Fibroblast of skin of left quadriceps (primary cell): Measurements from ENCODE around the gene TEAD3.

ENCODE experiments used
- DNase-seq, 2 experiments: peaks; one replicate each; pipeline ENCODE4 v3.0.0-alpha.2; 2013; ENCODE audit warnings: low read depth in 2 of 2

The TEAD3 gene

GRCh38 chr6:35475573-35475972 lies 21.3 kb downstream of the TEAD3 start:
- DNase-seq = no peak

- DNase-seq = no peak
Measured at GRCh38 chr6:35474942-35475570, 21.8 kb downstream of the TEAD3 start.

DNA sequence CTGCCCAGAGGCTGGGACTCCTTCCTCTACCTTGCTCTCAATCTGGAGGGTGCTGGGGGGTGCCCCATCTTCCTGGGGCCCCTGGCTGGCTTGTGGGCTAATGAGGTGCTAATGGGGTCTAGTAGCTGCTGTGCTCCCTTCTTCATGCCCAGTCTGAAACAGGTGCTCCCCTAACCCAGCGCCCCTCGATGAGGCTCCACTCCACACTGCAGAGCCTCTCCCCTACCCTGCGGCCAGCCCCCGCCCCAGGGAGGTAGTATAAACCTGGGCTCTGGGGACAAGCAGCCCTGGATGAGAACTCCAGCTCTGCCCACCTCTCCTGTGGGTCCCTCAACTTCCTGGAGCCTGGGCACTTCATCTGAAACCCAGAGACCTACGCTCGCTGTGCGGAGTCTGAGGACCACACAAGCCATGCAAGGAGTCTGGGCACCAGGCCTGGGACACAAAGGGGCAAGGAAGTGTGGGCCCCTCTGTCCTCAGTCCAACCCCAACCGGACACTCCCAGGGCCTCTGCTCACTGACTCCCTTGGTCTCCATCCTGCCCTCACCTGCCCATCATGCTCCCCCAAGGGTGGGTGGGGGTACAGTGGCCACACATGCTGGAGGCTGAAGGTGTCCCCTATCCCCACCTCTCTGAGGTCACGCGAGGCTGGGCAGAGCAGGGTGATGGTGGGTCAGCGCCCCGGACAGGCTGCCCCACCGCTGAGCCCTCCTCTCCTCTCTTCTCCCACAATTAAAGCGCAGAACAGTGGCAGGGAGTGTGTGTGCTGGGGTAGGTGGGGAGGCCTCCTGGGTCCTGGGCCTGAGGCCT lies 22.5 kb downstream of the TEAD3 start:
- no peak for DNase-seq

DNA sequence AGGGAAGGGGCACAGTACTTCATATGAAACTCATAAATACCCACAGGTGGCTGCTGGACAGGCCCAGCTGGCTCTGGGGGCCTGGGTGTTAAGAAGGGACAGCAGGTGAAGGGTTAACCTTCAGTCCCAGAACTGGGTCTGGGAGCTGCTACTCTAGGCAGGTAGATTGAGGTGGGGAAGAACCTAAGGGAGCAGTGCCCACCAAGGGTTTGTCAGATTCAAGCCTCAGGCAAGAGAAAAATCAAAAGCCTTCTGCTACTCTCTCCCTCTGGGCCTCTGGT lies 23.1 kb downstream of the TEAD3 start:
- DNase-seq = no peak

- no peak for DNase-seq
Measured at GRCh38 chr6:35473075-35473849, 23.6 kb downstream of the TEAD3 start.

DNA sequence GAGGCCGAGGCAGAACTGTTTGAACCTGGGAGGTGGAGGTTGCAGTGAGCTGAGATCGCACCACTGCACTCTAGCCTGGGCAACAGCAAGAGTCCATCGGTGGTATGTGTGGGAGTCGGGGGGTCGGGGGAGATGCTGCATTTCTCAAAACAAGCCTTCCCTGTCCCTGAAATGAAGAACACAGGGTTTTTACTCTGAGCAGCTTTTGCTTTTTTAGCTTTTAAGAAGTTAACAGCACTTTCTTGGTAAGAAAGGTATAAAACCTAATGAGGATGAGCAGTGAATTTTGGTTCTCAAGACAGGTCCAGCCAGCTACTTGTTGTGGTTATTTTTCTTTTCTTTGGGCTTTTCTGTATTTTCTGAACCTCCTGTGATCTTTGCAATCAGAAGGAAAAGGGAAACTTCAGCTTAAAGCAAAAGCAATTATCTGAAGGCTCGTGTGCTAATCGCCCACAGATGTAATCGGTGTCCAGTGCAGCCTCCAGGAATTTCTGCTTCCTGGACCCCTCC lies 25.0 kb downstream of the TEAD3 start:
- no peak for DNase-seq

DNA sequence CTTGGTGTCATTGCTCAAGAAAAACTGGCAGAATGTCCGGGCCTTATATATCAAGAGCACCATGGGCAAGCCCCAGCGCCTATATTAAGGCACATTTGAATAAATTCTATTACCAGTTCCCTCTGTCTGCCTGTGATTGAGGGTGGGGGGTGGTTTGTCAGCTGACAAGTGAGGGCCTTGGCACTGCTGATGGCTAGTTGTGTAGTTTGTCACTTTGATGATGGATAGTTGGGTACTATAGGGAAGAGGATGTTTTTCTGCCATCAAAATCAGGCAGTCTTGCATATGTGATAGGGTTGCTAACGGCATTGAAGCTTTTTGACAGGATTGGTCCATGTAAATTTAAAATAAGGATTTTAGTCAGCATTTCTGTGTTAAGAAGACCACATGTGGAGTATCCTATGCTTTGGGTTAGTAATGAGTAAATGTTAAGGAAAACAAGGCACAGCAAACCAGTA lies 26.2 kb downstream of the TEAD3 start:
- no peak for DNase-seq

DNA sequence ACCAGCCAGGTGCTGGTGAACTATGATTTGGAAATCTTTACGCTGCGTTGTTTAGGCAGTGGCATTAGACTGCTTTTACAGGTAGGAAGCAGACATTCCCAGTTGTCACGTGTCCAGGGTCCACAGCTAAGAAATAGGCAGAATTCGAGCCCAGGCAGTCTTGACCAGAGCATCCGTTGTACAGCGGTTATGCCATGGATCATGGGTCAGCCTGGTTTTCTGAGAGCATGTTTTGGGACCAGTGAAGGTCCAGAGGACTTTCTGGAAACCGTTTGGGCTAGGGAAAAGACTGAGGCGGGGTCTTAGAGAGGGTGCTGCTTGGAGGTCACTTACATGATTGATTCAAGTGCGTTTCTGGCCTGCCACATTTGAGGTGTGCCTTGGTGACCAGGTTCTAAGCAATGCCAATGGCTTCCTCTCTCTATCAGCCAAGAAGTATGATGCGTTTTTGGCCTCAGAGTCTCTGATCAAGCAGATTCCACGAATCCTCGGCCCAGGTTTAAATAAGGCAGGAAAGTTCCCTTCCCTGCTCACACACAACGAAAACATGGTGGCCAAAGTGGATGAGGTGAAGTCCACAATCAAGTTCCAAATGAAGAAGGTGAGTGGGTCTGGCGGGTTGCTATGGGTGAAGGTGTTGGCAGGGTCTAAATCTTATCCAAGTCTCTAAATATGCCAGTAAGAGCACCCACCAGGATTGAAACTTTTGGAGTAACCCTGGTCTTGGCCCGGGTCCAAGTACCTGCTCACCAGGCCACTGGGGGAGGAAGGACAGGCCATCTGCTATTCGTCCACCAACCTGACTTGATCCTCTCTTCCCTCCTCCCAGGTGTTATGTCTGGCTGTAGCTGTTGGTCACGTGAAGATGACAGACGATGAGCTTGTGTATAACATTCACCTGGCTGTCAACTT lies 26.9 kb downstream of the TEAD3 start:
- no peak for DNase-seq

GRCh38 chr6:35468980-35469750 lies 27.7 kb downstream of the TEAD3 start:
- DNase-seq = no peak

DNA sequence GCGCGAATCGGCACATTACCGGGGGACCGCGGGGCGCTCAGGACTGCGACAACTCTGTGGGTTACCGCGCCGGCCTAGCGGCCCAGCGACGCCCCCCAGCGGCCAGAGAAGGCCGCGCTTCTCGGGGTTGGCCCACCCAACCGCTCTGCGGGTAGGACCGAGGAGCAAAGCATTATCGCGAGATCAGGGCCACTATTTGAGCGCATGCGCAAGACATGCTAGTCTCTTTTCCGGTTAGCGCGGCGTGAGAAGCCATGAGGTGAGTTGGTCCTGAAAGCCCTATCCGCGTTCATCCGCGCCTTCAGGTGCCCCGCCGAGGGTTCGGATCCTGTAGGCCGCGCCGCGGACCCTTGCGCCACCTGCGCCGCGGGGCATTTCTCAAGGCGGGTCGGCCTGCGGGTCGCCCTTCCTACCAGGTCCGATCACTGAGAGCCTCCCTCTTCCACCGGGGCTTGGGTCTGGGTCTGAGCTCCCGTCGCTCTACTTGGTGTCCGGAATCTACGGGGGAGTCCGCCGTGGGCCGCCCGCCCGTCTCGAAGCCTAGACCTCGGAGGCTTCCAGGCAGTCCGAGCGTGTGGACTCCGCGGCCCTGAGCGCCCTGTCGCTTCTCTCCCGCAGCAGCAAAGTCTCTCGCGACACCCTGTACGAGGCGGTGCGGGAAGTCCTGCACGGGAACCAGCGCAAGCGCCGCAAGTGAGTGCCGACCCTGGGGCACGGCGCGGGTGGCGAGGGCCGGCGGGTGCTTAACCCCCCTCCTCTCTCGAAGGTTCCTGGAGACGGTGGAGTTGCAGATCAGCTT lies 28.5 kb downstream of the TEAD3 start, which contains the start of gene RPL10A:
RPL10A (plus strand) TSS at position 221 of the 799 bp plus-strand sequence; CDS start at position 255, 34 bp downstream.
- peak; percentile 93 to 94 for DNase-seq

- DNase-seq = no peak
Measured at GRCh38 chr6:35465646-35466045, 31.2 kb downstream of the TEAD3 start.

- no peak for DNase-seq
Measured at GRCh38 chr6:35463292-35463691, 33.6 kb downstream of the TEAD3 start.

DNA sequence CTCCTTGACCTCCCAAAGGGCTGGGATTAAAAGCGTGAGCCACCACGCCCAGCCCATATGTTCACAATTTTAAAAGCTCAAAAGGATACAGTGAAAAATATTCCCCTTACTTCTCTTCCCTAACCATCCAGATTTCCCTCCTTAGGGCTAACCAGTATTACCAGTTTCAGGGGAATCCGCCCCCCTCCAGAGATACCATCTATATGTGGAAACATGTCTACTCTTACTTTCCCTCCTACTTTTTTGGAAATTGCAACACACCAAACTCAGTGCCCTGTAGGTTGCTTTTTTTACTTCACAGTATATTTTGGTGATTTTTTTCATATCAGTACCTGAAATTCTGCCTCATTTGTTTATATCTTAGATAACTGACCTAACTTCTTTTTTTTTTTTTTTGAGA lies 35.6 kb downstream of the TEAD3 start:
- DNase-seq = no peak

GRCh38 chr6:35457907-35458306 lies 39.0 kb downstream of the TEAD3 start:
- DNase-seq = no peak

- DNase-seq = no peak
Measured at GRCh38 chr6:35454391-35455110, 42.3 kb downstream of the TEAD3 start.

DNA sequence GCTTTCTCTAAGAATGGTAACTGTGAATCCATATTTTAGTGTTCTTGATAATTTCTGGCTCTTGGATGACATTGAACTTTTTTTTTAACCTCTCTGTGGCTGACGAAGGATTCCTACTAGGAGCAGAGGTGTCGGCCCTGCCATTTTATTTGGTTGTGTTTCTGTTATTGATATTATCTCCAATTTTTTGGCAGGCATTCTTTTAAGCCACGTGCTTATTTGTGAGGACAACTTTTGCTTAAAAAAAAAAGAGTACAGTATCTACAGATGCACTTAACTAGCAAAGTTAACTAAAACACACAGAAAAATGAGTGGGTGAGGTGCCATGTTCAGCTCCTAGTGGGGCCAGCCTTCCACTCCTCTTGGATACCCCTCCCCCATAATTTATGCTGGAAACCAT lies 43.6 kb downstream of the TEAD3 start:
- no peak for DNase-seq

DNA sequence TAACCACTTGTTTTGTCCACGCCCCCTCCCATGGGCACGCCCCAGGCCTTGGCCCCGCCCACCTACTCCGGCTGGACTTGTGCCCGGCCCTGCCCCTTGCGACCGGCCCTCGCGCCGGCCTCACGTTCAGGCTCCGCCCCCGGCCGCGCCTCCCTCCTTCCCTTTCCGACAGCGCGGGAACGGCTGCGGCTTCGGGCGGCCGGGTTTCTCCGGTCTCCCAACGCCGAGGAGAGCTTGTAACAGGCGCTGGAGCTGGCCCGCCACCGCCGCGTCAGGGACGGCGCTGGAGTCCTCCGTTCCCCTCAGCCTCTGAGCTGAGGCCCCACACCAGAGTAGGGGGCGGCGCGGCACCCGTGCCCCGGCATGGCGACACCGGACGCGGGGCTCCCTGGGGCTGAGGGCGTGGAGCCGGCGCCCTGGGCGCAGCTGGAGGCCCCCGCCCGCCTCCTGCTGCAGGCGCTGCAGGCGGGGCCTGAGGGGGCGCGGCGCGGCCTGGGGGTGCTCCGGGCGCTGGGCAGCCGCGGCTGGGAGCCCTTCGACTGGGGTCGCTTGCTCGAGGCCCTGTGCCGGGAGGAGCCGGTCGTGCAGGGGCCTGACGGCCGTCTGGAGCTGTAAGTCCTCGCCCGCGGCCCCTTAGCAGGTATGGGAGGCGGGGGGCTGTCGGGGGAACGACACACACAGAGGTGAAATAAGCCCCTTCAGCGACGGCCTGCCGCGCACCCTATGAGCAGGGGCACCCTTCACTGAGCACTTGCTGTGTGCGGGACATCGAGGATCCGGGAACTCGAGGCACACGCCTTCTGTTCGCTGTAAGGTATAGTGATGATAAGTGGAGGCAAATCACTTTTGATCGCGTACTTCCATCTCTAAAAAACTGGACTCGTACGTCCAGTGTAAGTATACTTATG lies 44.4 kb downstream of the TEAD3 start, which contains the start of gene FANCE:
FANCE (plus strand) TSS at position 156 of the 908 bp plus-strand sequence; CDS start at position 364, 208 bp downstream.
- peak; percentile 76 to 81 for DNase-seq
